ENCODE measurements around the gene TMEM52B.

DNA sequence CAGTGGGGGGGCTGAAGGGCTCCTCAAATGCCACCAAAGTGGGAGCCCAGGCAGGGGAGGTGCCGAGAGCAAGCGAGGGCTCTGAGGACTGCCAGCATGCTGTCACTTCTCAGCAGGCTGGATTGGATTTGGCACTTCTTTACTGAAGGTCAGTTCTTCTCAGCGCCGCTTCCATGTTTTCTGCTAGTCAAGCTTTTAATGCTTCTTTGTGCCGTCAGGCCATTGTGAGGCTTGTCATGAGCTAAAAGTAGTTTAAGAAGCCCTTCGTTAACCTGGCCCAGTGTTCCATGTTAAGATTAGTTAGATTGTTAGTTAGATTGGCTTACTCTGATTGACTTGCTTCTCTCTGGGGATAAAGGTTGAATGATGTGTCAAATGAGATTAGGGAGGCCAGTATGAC lies 47.3 kb downstream of the TMEM52B start:
- TF ChIP-seq, protein P1, sequence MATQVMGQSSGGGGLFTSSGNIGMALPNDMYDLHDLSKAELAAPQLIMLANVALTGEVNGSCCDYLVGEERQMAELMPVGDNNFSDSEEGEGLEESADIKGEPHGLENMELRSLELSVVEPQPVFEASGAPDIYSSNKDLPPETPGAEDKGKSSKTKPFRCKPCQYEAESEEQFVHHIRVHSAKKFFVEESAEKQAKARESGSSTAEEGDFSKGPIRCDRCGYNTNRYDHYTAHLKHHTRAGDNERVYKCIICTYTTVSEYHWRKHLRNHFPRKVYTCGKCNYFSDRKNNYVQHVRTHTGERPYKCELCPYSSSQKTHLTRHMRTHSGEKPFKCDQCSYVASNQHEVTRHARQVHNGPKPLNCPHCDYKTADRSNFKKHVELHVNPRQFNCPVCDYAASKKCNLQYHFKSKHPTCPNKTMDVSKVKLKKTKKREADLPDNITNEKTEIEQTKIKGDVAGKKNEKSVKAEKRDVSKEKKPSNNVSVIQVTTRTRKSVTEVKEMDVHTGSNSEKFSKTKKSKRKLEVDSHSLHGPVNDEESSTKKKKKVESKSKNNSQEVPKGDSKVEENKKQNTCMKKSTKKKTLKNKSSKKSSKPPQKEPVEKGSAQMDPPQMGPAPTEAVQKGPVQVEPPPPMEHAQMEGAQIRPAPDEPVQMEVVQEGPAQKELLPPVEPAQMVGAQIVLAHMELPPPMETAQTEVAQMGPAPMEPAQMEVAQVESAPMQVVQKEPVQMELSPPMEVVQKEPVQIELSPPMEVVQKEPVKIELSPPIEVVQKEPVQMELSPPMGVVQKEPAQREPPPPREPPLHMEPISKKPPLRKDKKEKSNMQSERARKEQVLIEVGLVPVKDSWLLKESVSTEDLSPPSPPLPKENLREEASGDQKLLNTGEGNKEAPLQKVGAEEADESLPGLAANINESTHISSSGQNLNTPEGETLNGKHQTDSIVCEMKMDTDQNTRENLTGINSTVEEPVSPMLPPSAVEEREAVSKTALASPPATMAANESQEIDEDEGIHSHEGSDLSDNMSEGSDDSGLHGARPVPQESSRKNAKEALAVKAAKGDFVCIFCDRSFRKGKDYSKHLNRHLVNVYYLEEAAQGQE (IDR thresholded peaks at IDR 0.05; ENCODE audit: unreplicated experiment) = no peak
- TF ChIP-seq, protein P2, sequence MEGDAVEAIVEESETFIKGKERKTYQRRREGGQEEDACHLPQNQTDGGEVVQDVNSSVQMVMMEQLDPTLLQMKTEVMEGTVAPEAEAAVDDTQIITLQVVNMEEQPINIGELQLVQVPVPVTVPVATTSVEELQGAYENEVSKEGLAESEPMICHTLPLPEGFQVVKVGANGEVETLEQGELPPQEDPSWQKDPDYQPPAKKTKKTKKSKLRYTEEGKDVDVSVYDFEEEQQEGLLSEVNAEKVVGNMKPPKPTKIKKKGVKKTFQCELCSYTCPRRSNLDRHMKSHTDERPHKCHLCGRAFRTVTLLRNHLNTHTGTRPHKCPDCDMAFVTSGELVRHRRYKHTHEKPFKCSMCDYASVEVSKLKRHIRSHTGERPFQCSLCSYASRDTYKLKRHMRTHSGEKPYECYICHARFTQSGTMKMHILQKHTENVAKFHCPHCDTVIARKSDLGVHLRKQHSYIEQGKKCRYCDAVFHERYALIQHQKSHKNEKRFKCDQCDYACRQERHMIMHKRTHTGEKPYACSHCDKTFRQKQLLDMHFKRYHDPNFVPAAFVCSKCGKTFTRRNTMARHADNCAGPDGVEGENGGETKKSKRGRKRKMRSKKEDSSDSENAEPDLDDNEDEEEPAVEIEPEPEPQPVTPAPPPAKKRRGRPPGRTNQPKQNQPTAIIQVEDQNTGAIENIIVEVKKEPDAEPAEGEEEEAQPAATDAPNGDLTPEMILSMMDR (conservative IDR thresholded peaks at IDR 0.05; ENCODE audit: low read depth in 2 of 2) = no peak
- no peak for TF ChIP-seq POLR2AphosphoS5 (IDR thresholded peaks at IDR 0.05; ENCODE audit: low read depth)

Measured in GM23338 (cell line).